Thoracic aorta (tissue), 2 donors: Measurements from ENCODE around the gene SLC26A5. TPM values are rescaled to one million over a fixed set of nuclear protein-coding genes. Genes with fewer than 3 reads are reported as not detected.

Experiments used
- ATAC-seq: fragments of 150-250 bp; one replicate; pipeline ENCODE4 v1.8.0; 2017; ENCODE audit warnings: low read depth; ENCODE audit not compliant: insufficient number of reproducible peaks, low FRiP score
- DNase-seq: peaks from one replicate; pipeline ENCODE4 v3.0.0-alpha.2; 2020; ENCODE audit warnings: low spot score
- H3K27ac ChIP-seq, 2 donors: fragments of 200-600 bp; sonication (generic); 1 replicate in 1 of 2; 2 replicates in 1 of 2; pipeline ENCODE4 v1.5.1; 2016; ENCODE audit warnings: mild to moderate bottlenecking in 2 of 2, moderate library complexity in 2 of 2
- H3K27me3 ChIP-seq: fragments of 200-600 bp; sonication (generic); replicated peaks from 2 replicates; pipeline ENCODE4 v1.6.0; 2016; ENCODE audit warnings: mild to moderate bottlenecking; ENCODE audit not compliant: insufficient read depth
- H3K36me3 ChIP-seq: fragments of 200-600 bp; sonication (generic); one replicate; pipeline ENCODE4 v1.5.1; 2016
- H3K4me1 ChIP-seq, 2 donors: fragments of 200-600 bp; sonication (generic); 1 replicate in 1 of 2; 2 replicates in 1 of 2; pipeline versions ENCODE4 v1.5.1 to v1.6.0; 2016; ENCODE audit warnings: low read depth in 2 of 2, mild to moderate bottlenecking in 1 of 2; ENCODE audit not compliant: control insufficient read depth in 1 of 2
- H3K4me3 ChIP-seq: fragments of 200-600 bp; sonication (generic); 2 replicates; pipeline ENCODE4 v1.5.1; 2016; ENCODE audit warnings: mild to moderate bottlenecking
- H3K9me3 ChIP-seq: fragments of 200-600 bp; sonication (generic); 2 replicates; pipeline ENCODE4 v1.5.1; 2016
- total RNA-seq, 2 donors: library from RNA; depleted of rRNA; stranded (reverse); fragments of >200 nt; gene quantifications; one replicate each; pipeline versions ENCODE4 v1.1.0 to v1.2.3, GENCODE V29; 2016
- TF ChIP-seq, protein P1 (sequence below): fragments of 200-600 bp; sonication (generic); IDR thresholded peaks from one replicate; pipeline ENCODE4 v1.5.1; 2019; ENCODE audit warnings: antibody characterized with exemption

SLC26A5 gene
- total RNA-seq, 2 donors from 2014 or later: not detected

DNA sequence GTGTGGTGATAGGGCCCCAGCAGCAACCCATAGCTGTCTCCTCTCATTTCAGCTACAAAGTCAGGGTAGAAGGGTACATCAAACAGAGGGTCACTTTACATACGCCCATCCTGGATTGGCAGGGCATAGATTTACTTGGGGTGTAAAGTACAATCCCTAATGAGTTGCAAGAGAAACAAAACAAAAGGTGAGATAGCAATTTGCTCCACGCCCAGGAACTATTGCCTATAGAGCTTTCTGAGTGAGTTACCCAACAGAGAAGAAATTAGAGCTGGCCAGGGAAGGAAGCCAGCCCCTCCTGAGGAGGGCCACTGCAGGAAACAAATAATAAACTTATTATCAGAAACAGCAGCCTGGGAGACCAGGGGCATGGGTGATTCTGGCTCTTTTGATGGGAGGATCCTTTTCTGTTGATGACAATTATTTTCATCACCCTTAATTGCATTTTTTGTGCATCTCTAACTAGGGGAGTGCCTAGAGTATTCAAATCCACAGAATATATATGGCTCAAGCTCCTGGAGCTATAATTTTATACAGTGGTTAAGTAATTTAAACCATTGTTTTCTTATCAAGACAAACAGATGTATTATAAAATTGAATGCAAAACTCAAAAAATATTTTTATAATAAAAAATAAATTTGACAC is 47.4 kb downstream of the SLC26A5 start:
- H3K36me3 ChIP-seq: no peaks in the 10 kb centered on the region
- H3K27me3 ChIP-seq: no peaks in the 10 kb centered on the region
- no peak overlapping the region for H3K4me3 ChIP-seq
- H3K9me3 ChIP-seq: no peaks in the 10 kb centered on the region
- DNase-seq: no peak
- H3K4me1 ChIP-seq: no peaks in the 10 kb centered on the region
- no peak overlapping the region for H3K27ac ChIP-seq
- TF ChIP-seq, protein P1, sequence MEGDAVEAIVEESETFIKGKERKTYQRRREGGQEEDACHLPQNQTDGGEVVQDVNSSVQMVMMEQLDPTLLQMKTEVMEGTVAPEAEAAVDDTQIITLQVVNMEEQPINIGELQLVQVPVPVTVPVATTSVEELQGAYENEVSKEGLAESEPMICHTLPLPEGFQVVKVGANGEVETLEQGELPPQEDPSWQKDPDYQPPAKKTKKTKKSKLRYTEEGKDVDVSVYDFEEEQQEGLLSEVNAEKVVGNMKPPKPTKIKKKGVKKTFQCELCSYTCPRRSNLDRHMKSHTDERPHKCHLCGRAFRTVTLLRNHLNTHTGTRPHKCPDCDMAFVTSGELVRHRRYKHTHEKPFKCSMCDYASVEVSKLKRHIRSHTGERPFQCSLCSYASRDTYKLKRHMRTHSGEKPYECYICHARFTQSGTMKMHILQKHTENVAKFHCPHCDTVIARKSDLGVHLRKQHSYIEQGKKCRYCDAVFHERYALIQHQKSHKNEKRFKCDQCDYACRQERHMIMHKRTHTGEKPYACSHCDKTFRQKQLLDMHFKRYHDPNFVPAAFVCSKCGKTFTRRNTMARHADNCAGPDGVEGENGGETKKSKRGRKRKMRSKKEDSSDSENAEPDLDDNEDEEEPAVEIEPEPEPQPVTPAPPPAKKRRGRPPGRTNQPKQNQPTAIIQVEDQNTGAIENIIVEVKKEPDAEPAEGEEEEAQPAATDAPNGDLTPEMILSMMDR: no peak
- no peak for ATAC-seq

- no peak for ATAC-seq
- Histone ChIP-seq H3K36me3 (no peaks in the 10 kb centered on the region), H3K27me3 (no peaks in the 10 kb centered on the region), H3K4me1 (no peaks in the 10 kb centered on the region), H3K9me3 (no peaks in the 10 kb centered on the region), H3K4me3 (no peak overlapping the region), H3K27ac (no peak overlapping the region)
- TF ChIP-seq, protein P1: no peak
- DNase-seq: no peak
These were observed 49.5 kb downstream of the SLC26A5 start for GRCh38 chr7:103396471-103396870.

GRCh38 chr7:103395071-103395470 is 50.9 kb downstream of the SLC26A5 start:
- Histone ChIP-seq H3K27me3 (no peaks in the 10 kb centered on the region), H3K4me1 (no peaks in the 10 kb centered on the region), H3K27ac (no peak overlapping the region), H3K9me3 (no peaks in the 10 kb centered on the region), H3K36me3 (no peaks in the 10 kb centered on the region), H3K4me3 (no peak overlapping the region)
- DNase-seq (no peak), ATAC-seq (no peak)
- TF ChIP-seq, protein P1: no peak

GRCh38 chr7:103394566-103394965 is 51.4 kb downstream of the SLC26A5 start:
- no peaks in the 10 kb centered on the region for H3K9me3 ChIP-seq
- DNase-seq (no peak), ATAC-seq (no peak)
- H3K27me3 ChIP-seq: no peaks in the 10 kb centered on the region
- no peak overlapping the region for H3K4me3 ChIP-seq
- TF ChIP-seq, protein P1: no peak
- no peak overlapping the region for H3K27ac ChIP-seq
- H3K4me1 ChIP-seq: no peaks in the 10 kb centered on the region
- H3K36me3 ChIP-seq: no peaks in the 10 kb centered on the region

DNA sequence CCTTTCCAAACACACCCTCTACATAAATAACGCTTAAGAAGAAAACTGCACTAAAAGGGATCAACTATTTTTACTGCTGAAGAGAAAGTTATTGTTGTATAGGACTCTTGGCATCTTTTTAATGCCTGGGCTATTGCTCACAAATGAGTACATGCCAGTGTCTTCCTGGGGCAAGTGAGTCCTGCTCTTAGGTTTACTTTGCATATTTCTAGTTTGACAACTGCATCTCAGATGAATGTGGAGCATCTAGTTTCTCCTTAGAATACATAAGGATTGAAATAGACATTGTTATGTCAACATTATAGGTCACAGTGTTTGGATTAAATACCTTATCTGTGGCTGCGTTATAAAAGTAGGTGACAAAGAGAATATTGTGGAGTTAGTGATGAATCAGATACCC is 54.0 kb downstream of the SLC26A5 start:
- Histone ChIP-seq H3K4me3 (no peak overlapping the region), H3K9me3 (no peaks in the 10 kb centered on the region), H3K36me3 (no peaks in the 10 kb centered on the region), H3K27me3 (no peaks in the 10 kb centered on the region), H3K27ac (no peak overlapping the region), H3K4me1 (no peaks in the 10 kb centered on the region)
- DNase-seq: no peak
- no peak for ATAC-seq
- TF ChIP-seq, protein P1: no peak
